ENCODE measurements around the gene KIAA0232.

The KIAA0232 gene

DNA sequence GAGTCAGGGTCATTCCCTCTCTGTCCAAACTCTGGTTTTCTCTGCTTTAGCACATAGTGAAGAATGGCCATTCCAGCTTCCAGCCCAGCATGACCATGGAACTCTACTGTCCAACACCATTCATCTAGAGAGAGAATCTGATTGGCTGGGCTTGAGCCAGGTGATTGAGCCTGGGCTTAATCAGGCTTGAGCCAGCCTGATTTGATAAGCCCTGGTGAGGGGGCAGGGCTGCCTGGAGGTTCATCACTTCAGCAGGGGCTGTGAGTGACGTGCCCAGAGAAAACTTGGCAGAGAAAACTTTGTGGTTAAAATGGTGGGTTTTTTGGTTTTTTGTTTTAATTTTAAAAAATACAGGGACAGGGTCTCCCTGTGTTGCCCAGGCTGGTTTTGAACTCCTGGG, 62.5 kb downstream of the KIAA0232 start:
- CTCF ChIA-PET, result no interaction called here
- TF ChIP-seq SUZ12 (IDR thresholded peaks at IDR 0.05) (no peak), ZNF384 (IDR thresholded peaks at IDR 0.05) (no peak), CTBP1 (IDR thresholded peaks at IDR 0.05; ENCODE audit: borderline replicate concordance) (no peak), HDGF (IDR thresholded peaks at IDR 0.05; ENCODE audit: borderline replicate concordance) (no peak), FOXA1 (IDR thresholded peaks at IDR 0.05) (no peak), BHLHE40 (IDR thresholded peaks at IDR 0.05; ENCODE audit: borderline replicate concordance) (no peak)
- DNase-seq (ENCODE audit: extremely low spot score), result no peak
- POLR2A ChIA-PET, result no interaction called here

GRCh38 chr4:6845574-6845973, 63.0 kb downstream of the KIAA0232 start:
- ChIA-PET POLR2A (no interaction called here), CTCF (no interaction called here)
- no peak for DNase-seq (ENCODE audit: extremely low spot score)
- TF ChIP-seq L3MBTL2 (conservative IDR thresholded peaks at IDR 0.05), result no peak

- CTCF ChIA-PET, result no interaction called here
- no peak for DNase-seq (ENCODE audit: extremely low spot score)
- TF ChIP-seq FOXM1 (IDR thresholded peaks at IDR 0.05; ENCODE audit: borderline replicate concordance) (no peak), HDGF (IDR thresholded peaks at IDR 0.05; ENCODE audit: borderline replicate concordance) (no peak), CTBP1 (IDR thresholded peaks at IDR 0.05; ENCODE audit: borderline replicate concordance) (no peak), TARDBP (IDR thresholded peaks at IDR 0.05) (no peak), ARNT (IDR thresholded peaks at IDR 0.05) (no peak), FOXK2 (IDR thresholded peaks at IDR 0.05) (no peak), FOXA1 (IDR thresholded peaks at IDR 0.05) (no peak), ZNF384 (IDR thresholded peaks at IDR 0.05) (no peak), L3MBTL2 (conservative IDR thresholded peaks at IDR 0.05) (no peak), NFRKB (IDR thresholded peaks at IDR 0.05) (no peak), ELF4 (IDR thresholded peaks at IDR 0.05) (no peak), PKNOX1 (IDR thresholded peaks at IDR 0.05) (no peak), SUZ12 (IDR thresholded peaks at IDR 0.05) (no peak), BHLHE40 (IDR thresholded peaks at IDR 0.05; ENCODE audit: borderline replicate concordance) (no peak), LEF1 (IDR thresholded peaks at IDR 0.05; ENCODE audit: borderline replicate concordance) (no peak), SP1 (IDR thresholded peaks at IDR 0.05) (no peak)
- POLR2A ChIA-PET, result no interaction called here
These were observed 64.7 kb downstream of the KIAA0232 start for GRCh38 chr4:6847178-6847577.

DNA sequence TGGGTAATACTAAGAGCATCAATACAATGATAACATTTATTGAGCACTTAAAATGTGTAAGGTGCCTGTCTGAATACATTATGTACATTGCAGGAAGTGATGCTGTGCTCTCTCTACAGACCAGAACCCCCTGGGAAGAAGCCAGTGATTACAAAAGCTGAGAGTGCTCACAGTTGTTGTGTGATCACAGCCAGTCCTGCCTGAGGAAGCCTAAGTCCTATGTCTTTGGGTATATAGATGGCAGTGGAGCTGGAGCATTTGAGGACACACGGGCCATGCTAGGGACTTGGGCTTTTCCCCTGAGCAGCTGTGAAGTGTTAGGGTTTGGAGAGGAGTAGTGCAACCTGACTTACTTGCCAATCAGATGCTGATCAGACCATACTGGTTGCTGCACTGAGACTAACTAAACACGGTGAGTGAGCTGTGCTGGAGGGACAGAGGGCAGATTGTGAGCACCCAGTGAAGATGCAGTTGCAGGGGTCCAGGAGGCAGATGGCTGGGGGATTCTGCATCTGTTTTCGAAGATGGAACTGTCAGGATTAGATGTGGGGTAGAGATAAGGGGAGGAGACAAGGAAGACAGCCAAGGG, 66.3 kb downstream of the KIAA0232 start:
- ChIA-PET CTCF (no interaction called here), POLR2A (no interaction called here)
- DNase-seq (ENCODE audit: extremely low spot score), result no peak

GRCh38 chr4:6849691-6850090, 67.2 kb downstream of the KIAA0232 start:
- POLR2A ChIA-PET, result no interaction called here
- CTCF ChIA-PET, result no interaction called here
- no peak for DNase-seq (ENCODE audit: extremely low spot score)
- no peak for TF ChIP-seq FOXM1 (IDR thresholded peaks at IDR 0.05; ENCODE audit: borderline replicate concordance)
- TF ChIP-seq ARNT (IDR thresholded peaks at IDR 0.05), result no peak
- TF ChIP-seq LEF1 (IDR thresholded peaks at IDR 0.05; ENCODE audit: borderline replicate concordance), result no peak
- TF ChIP-seq PKNOX1 (IDR thresholded peaks at IDR 0.05), result no peak
- no peak for TF ChIP-seq ZNF384 (IDR thresholded peaks at IDR 0.05)
- TF ChIP-seq NFRKB (IDR thresholded peaks at IDR 0.05), result no peak
- TF ChIP-seq SUZ12 (IDR thresholded peaks at IDR 0.05), result no peak
- TF ChIP-seq SP1 (IDR thresholded peaks at IDR 0.05), result no peak
- TF ChIP-seq ELF4 (IDR thresholded peaks at IDR 0.05), result no peak
- no peak for TF ChIP-seq TARDBP (IDR thresholded peaks at IDR 0.05)
- TF ChIP-seq FOXA1 (IDR thresholded peaks at IDR 0.05), result no peak
- no peak for TF ChIP-seq HDGF (IDR thresholded peaks at IDR 0.05; ENCODE audit: borderline replicate concordance)
- TF ChIP-seq FOXK2 (IDR thresholded peaks at IDR 0.05), result no peak

More for the DNA sequence above, 66.3 kb downstream of the KIAA0232 start:
- TF ChIP-seq NFRKB (IDR thresholded peaks at IDR 0.05) (no peak), ARNT (IDR thresholded peaks at IDR 0.05) (no peak), TARDBP (IDR thresholded peaks at IDR 0.05) (no peak), FOXK2 (IDR thresholded peaks at IDR 0.05) (no peak), CTBP1 (IDR thresholded peaks at IDR 0.05; ENCODE audit: borderline replicate concordance) (no peak), LEF1 (IDR thresholded peaks at IDR 0.05; ENCODE audit: borderline replicate concordance) (no peak), HDGF (IDR thresholded peaks at IDR 0.05; ENCODE audit: borderline replicate concordance) (no peak), FOXM1 (IDR thresholded peaks at IDR 0.05; ENCODE audit: borderline replicate concordance) (no peak)

GRCh38 chr4:6851431-6851830, 68.9 kb downstream of the KIAA0232 start:
- ChIA-PET POLR2A (no interaction called here), CTCF (no interaction called here)
- no peak for DNase-seq (ENCODE audit: extremely low spot score)
- TF ChIP-seq ELF4 (IDR thresholded peaks at IDR 0.05), result no peak
- TF ChIP-seq NFRKB (IDR thresholded peaks at IDR 0.05), result no peak
- TF ChIP-seq CTBP1 (IDR thresholded peaks at IDR 0.05; ENCODE audit: borderline replicate concordance), result no peak
- TF ChIP-seq SP1 (IDR thresholded peaks at IDR 0.05), result no peak
- TF ChIP-seq ARNT (IDR thresholded peaks at IDR 0.05), result no peak
- no peak for TF ChIP-seq TARDBP (IDR thresholded peaks at IDR 0.05)
- TF ChIP-seq BHLHE40 (IDR thresholded peaks at IDR 0.05; ENCODE audit: borderline replicate concordance), result no peak
- no peak for TF ChIP-seq FOXK2 (IDR thresholded peaks at IDR 0.05)
- no peak for TF ChIP-seq SUZ12 (IDR thresholded peaks at IDR 0.05)
- no peak for TF ChIP-seq PKNOX1 (IDR thresholded peaks at IDR 0.05)

GRCh38 chr4:6851962-6852361, 69.4 kb downstream of the KIAA0232 start:
- ChIA-PET POLR2A (no interaction called here), CTCF (no interaction called here)
- no peak for DNase-seq (ENCODE audit: extremely low spot score)
- TF ChIP-seq PKNOX1 (IDR thresholded peaks at IDR 0.05), result no peak
- TF ChIP-seq SP1 (IDR thresholded peaks at IDR 0.05), result no peak
- TF ChIP-seq FOXK2 (IDR thresholded peaks at IDR 0.05), result no peak
- no peak for TF ChIP-seq HDGF (IDR thresholded peaks at IDR 0.05; ENCODE audit: borderline replicate concordance)
- TF ChIP-seq BHLHE40 (IDR thresholded peaks at IDR 0.05; ENCODE audit: borderline replicate concordance), result no peak
- no peak for TF ChIP-seq ZNF384 (IDR thresholded peaks at IDR 0.05)
- TF ChIP-seq FOXM1 (IDR thresholded peaks at IDR 0.05; ENCODE audit: borderline replicate concordance), result no peak

Data from HEK293T (cell line).